Tibial nerve (tissue), 4 donors: ENCODE data around the gene SLC12A7. TPM values are rescaled to one million over a fixed set of nuclear protein-coding genes. Genes with fewer than 3 reads are reported as not detected.

Experiments
- DNase-seq, 2 donors: peaks; one replicate each; pipeline ENCODE4 v3.0.0-alpha.2; 2019; ENCODE audit warnings: low spot score in 2 of 2
- H3K27ac ChIP-seq, 4 donors: fragments of 200-600 bp; sonication (generic) in 3 of 4; one replicate each; pipeline ENCODE4 v1.5.1; 2017 to 2019; ENCODE audit warnings: mild to moderate bottlenecking in 1 of 4
- H3K27me3 ChIP-seq, 2 donors: fragments of 200-600 bp; sonication (generic) in 1 of 2; one replicate each; pipeline versions ENCODE4 v1.5.1 to v1.6.0; 2017 to 2019
- H3K36me3 ChIP-seq, 3 donors: fragments of 200-600 bp; sonication (generic); one replicate each; pipeline ENCODE4 v1.5.1; 2018 to 2019
- H3K4me1 ChIP-seq, 4 donors: fragments of 200-600 bp; sonication (generic) in 3 of 4; one replicate each; pipeline ENCODE4 v1.5.1; 2017 to 2019
- H3K4me3 ChIP-seq, 4 donors: fragments of 200-600 bp; sonication (generic) in 3 of 4; one replicate each; pipeline ENCODE4 v1.5.1; 2017 to 2019; ENCODE audit warnings: mild to moderate bottlenecking in 1 of 4, moderate library complexity in 1 of 4
- H3K9me3 ChIP-seq, 4 donors: fragments of 200-600 bp; sonication (generic) in 3 of 4; one replicate each; pipeline ENCODE4 v1.5.1; 2017 to 2019
- EP300 ChIP-seq, 2 donors: sonication (generic); formaldehyde crosslinking; IDR thresholded peaks; one replicate each; pipeline ENCODE4 v1.6.1; 2017; ENCODE audit warnings: antibody characterized with exemption in 2 of 2, mild to moderate bottlenecking in 1 of 2
- POLR2A ChIP-seq, 2 donors: fragments of 450-650 bp; IDR thresholded peaks; one replicate each; pipeline ENCODE4 v1.6.1; 2017; ENCODE audit warnings: antibody characterized with exemption in 2 of 2, mild to moderate bottlenecking in 2 of 2, moderate library complexity in 2 of 2
- WGBS, 2 donors: methylation state at CpG; one replicate each; pipeline ENCODE4 v1.1.5; 2018; 5-methylcytosine and 5-hydroxymethylcytosine counted together
- total RNA-seq, 4 donors: library from RNA; depleted of rRNA; stranded (reverse); fragments of >200 nt; gene quantifications; one replicate each; pipeline ENCODE4 v1.1.0, GENCODE V29; 2016
- TF ChIP-seq, protein P1 (sequence below), 5 experiments: fragments of 200-600 bp in 3 of 5; fragments of 450-650 bp in 2 of 5; sonication (generic) in 3 of 5; IDR thresholded peaks; one replicate each; pipeline ENCODE4 v1.5.1; 2016 to 2019; ENCODE audit warnings: antibody characterized with exemption in 5 of 5, mild to moderate bottlenecking in 3 of 5, moderate library complexity in 2 of 5

Gene SLC12A7
- total RNA-seq, 4 donors from 2014 or later, result 11.4 to 39.3 (median 18.8) TPM

DNA sequence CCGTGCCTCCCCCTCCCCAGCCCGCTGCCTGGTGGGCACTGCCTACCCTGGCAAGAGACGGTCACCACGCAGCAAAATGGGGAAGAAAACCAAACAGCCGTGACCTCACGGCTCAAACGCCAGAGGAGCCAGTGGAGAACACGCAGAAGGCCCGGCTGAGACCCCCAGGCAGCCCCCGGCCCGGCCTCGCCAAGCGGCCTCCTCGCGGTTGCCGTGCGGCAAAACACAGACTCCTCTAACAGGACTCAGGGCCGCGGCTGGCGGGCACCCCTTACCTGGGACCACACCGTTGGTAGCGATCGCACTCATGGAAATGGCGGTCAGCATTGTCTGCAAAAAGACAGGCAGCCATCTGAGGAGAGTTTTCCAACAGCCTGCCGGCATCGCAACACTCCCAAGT, 23.8 kb downstream of the SLC12A7 start:
- H3K27me3 ChIP-seq, result no peaks in the 10 kb centered on the region
- H3K27ac ChIP-seq, result no peak overlapping the region
- no peaks in the 10 kb centered on the region for H3K4me1 ChIP-seq
- no peaks in the 10 kb centered on the region for H3K9me3 ChIP-seq
- no peak overlapping the region for H3K4me3 ChIP-seq
- DNase-seq, result no peak
- H3K36me3 ChIP-seq, result peaks cover 0 to 94% (median 6%) of the 10 kb centered on the region in 3 donors
- TF ChIP-seq, protein P1, sequence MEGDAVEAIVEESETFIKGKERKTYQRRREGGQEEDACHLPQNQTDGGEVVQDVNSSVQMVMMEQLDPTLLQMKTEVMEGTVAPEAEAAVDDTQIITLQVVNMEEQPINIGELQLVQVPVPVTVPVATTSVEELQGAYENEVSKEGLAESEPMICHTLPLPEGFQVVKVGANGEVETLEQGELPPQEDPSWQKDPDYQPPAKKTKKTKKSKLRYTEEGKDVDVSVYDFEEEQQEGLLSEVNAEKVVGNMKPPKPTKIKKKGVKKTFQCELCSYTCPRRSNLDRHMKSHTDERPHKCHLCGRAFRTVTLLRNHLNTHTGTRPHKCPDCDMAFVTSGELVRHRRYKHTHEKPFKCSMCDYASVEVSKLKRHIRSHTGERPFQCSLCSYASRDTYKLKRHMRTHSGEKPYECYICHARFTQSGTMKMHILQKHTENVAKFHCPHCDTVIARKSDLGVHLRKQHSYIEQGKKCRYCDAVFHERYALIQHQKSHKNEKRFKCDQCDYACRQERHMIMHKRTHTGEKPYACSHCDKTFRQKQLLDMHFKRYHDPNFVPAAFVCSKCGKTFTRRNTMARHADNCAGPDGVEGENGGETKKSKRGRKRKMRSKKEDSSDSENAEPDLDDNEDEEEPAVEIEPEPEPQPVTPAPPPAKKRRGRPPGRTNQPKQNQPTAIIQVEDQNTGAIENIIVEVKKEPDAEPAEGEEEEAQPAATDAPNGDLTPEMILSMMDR (IDR thresholded peaks at IDR 0.05), result no peak
- no peak for TF ChIP-seq POLR2A (IDR thresholded peaks at IDR 0.05)
- TF ChIP-seq EP300 (IDR thresholded peaks at IDR 0.05), result no peak
- 96 to 97% methylated on average over 19 to 26 of the region's 26 CpGs for WGBS, 2 donors

DNA sequence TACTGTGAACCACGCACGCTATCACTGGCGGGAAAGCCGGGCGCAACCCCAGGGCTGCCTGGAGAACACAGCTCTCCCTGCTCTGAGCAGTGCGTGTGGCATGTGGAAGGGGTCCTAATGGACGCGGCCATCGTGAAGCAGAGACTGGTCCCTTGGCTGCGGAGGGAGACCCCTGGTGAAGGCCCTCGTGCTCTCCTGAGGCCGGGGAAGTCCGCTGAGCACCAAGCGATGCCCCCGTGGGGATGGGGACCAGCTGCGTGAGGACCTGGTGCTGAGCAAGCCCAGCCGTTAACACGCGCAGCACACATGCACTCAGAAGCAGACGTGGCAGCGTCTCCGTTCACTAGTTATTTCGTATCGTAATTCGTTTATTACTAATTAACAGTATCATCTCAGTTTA, 24.4 kb downstream of the SLC12A7 start:
- Histone ChIP-seq H3K27ac (no peak overlapping the region), H3K4me3 (no peak overlapping the region), H3K36me3 (peaks cover 0 to 90% (median 6%) of the 10 kb centered on the region in 3 donors), H3K27me3 (no peaks in the 10 kb centered on the region), H3K9me3 (no peaks in the 10 kb centered on the region), H3K4me1 (no peaks in the 10 kb centered on the region)
- 96 to 98% methylated on average over 20 to 25 of the region's 25 CpGs for WGBS, 2 donors
- DNase-seq, result no peak
- TF ChIP-seq, protein P1 (IDR thresholded peaks at IDR 0.05), result no peak

DNA sequence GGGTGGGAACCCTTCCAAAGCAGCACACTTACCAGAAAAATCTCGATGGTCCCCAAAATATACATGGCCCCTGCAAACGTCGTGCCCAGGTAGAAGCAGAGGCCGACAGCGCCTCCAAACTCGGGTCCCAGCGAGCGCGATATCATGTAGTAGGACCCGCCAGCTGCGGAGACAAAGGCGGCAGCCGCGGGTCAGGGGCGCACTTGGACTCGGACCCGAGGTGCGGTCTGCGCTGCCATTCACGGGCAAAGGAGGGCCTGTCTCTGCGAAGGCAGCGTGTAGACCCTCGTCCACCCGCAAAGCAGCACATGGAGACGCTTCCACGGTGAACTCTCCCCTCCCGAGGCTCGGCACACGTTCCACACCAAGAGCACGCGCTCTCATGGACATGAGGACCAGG, 25.0 kb downstream of the SLC12A7 start:
- peaks cover 0 to 84% (median 6%) of the 10 kb centered on the region in 3 donors for H3K36me3 ChIP-seq
- no peak overlapping the region for H3K4me3 ChIP-seq
- 95 to 96% methylated on average over 28 to 31 of the region's 31 CpGs for WGBS, 2 donors

DNA sequence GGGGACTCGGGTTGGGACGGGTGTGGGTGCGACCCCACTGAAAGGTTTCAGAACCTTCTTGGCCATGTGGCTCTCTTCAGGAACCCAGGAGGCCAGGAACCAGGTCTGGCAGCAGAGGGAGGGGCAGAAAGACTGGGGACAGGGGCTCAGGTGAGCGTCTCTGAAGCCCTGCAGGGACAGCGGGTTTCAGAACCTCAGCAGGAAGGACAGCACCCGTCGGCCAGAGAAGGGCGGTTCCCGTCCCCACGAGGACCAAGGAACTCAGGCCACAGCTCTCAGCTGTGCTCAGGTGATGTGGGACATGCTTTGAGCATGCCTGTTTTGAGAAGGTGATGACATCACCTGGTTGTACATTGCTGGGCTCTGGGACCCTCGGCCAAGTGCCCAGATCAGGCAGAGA, 25.7 kb downstream of the SLC12A7 start:
- Histone ChIP-seq H3K27me3 (no peaks in the 10 kb centered on the region), H3K4me3 (no peak overlapping the region), H3K9me3 (no peaks in the 10 kb centered on the region), H3K4me1 (no peaks in the 10 kb centered on the region), H3K27ac (no peak overlapping the region), H3K36me3 (peaks cover 0 to 84% (median 6%) of the 10 kb centered on the region in 3 donors)
- WGBS, 2 donors, result 92% methylated on average over 11 of the region's 11 CpGs
- no peak for DNase-seq
- TF ChIP-seq, protein P1 (IDR thresholded peaks at IDR 0.05), result no peak
- no peak for TF ChIP-seq EP300 (IDR thresholded peaks at IDR 0.05)
- TF ChIP-seq POLR2A (IDR thresholded peaks at IDR 0.05), result no peak

More for the DNA sequence above, 25.0 kb downstream of the SLC12A7 start:
- no peak for DNase-seq
- H3K27me3 ChIP-seq, result no peaks in the 10 kb centered on the region
- no peak overlapping the region for H3K27ac ChIP-seq
- no peaks in the 10 kb centered on the region for H3K4me1 ChIP-seq
- no peaks in the 10 kb centered on the region for H3K9me3 ChIP-seq
- no peak for TF ChIP-seq EP300 (IDR thresholded peaks at IDR 0.05)
- TF ChIP-seq, protein P1 (IDR thresholded peaks at IDR 0.05), result no peak
- TF ChIP-seq POLR2A (IDR thresholded peaks at IDR 0.05), result no peak

DNA sequence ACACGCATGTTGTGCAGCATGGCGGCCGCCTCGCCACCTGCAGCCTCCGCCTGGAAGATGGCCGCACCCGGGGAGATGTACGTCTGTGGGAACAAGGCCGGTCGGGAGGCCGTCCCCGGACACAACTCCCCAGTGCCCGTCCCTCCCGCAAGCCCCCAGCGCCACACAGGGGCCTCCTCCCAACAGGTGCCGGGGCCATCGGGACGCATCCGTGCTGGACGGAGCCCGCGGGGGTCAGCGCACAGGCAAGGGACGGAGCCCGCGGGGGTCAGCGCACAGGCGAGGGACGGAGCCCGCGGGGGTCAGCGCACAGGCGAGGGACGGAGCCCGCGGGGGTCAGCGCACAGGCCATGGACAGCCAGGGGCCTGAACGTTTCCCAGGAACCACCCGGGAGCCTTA, 26.5 kb downstream of the SLC12A7 start:
- H3K4me1 ChIP-seq, result no peaks in the 10 kb centered on the region
- TF ChIP-seq POLR2A (IDR thresholded peaks at IDR 0.05) (no peak), EP300 (IDR thresholded peaks at IDR 0.05) (no peak)
- TF ChIP-seq, protein P1 (IDR thresholded peaks at IDR 0.05), result no peak
- H3K36me3 ChIP-seq, result peaks cover 0 to 83% (median 6%) of the 10 kb centered on the region in 3 donors

More for the DNA sequence above, 26.5 kb downstream of the SLC12A7 start:
- no peak for DNase-seq
- no peak overlapping the region for H3K4me3 ChIP-seq
- H3K9me3 ChIP-seq, result no peaks in the 10 kb centered on the region
- WGBS, 2 donors, result 94% methylated on average over 21 to 33 of the region's 39 CpGs
- H3K27me3 ChIP-seq, result no peaks in the 10 kb centered on the region
- no peak overlapping the region for H3K27ac ChIP-seq
